WTC11 (cell line): Measurements from ENCODE around the gene DUOX2. TPM values are rescaled to one million over a fixed set of nuclear protein-coding genes. Genes with fewer than 3 reads are reported as not detected.
A peak's percentile ranks its signal among the peaks of the same experiment; 100 is the strongest.

Experiments
- ATAC-seq: fragments of 200-7000 bp; cut with Tn5 transposase; 2 replicates; pipeline ENCODE4 v1.10.0; 2021; ENCODE audit warnings: mild to moderate bottlenecking, moderate library complexity
- CTCF ChIA-PET: fragments of 300-600 bp; sonication (Branson Sonifier 250); formaldehyde crosslinking; loops from one replicate; lab custom pipeline; 2021; ENCODE audit warnings: antibody characterized with exemption; lab: Charles Lee
- POLR2A ChIA-PET: fragments of 350-600 bp; sonication (Branson Sonifier 250); formaldehyde crosslinking; loops from one replicate; lab custom pipeline; 2021; ENCODE audit warnings: antibody characterized with exemption; lab: Charles Lee
- DNase-seq: peaks from one replicate; pipeline ENCODE4 v3.0.0; 2021; ENCODE audit warnings: low spot score
- H3K27ac Mint-ChIP-seq: 2 replicates; pipeline ENCODE4 v1.8.0; 2021; ENCODE audit warnings: mixed read lengths
- H3K27me3 Mint-ChIP-seq: 2 replicates; pipeline ENCODE4 v1.8.0; 2021; ENCODE audit warnings: low read depth, mild to moderate bottlenecking, moderate library complexity, mixed read lengths
- H3K36me3 Mint-ChIP-seq: 2 replicates; pipeline ENCODE4 v1.8.0; 2021; ENCODE audit warnings: mixed read lengths
- H3K4me1 Mint-ChIP-seq: 2 replicates; pipeline ENCODE4 v1.8.0; 2022; ENCODE audit warnings: mixed read lengths
- H3K4me3 Mint-ChIP-seq: 2 replicates; pipeline ENCODE4 v1.8.0; 2021; ENCODE audit warnings: mild to moderate bottlenecking, moderate library complexity, mixed read lengths
- H3K9me3 Mint-ChIP-seq: 2 replicates; pipeline ENCODE4 v1.8.0; 2021; ENCODE audit warnings: mixed read lengths
- ATF1 ChIP-seq: sonication (generic); formaldehyde crosslinking; IDR thresholded peaks from 2 replicates; pipeline ENCODE4 v1.8.1; 2023; ENCODE audit warnings: mild to moderate bottlenecking, moderate library complexity, missing genetic modification reagents
- ATF3 ChIP-seq: sonication (generic); formaldehyde crosslinking; conservative IDR thresholded peaks from 2 replicates; pipeline ENCODE4 v1.8.1; 2022; ENCODE audit warnings: mild to moderate bottlenecking, missing genetic modification reagents
- CBFB ChIP-seq: sonication (generic); formaldehyde crosslinking; IDR thresholded peaks from 2 replicates; pipeline ENCODE4 v1.8.1; 2022; ENCODE audit warnings: mild to moderate bottlenecking, low read depth, missing genetic modification reagents
- CDX4 ChIP-seq: fragments of 250-450 bp; sonication (Bioruptor Pico); IDR thresholded peaks from 2 replicates; pipeline ENCODE4 v1.9.0; 2021; ENCODE audit warnings: moderate library complexity, mild to moderate bottlenecking, inconsistent platforms, borderline replicate concordance
- ELF4 ChIP-seq: sonication (generic); formaldehyde crosslinking; IDR thresholded peaks from 2 replicates; pipeline ENCODE4 v1.8.1; 2022; ENCODE audit warnings: low read depth, mild to moderate bottlenecking, moderate library complexity, missing genetic modification reagents
- EMX1 ChIP-seq: fragments of 250-450 bp; sonication (Bioruptor Pico); IDR thresholded peaks from 2 replicates; pipeline ENCODE4 v1.8.0; 2021; ENCODE audit warnings: mild to moderate bottlenecking
- FOXK1 ChIP-seq: sonication (generic); formaldehyde crosslinking; IDR thresholded peaks from 2 replicates; pipeline ENCODE4 v1.8.0; 2022; ENCODE audit warnings: mild to moderate bottlenecking, moderate library complexity, missing genetic modification reagents
- GTF2I ChIP-seq: fragments of 250-450 bp; sonication (Bioruptor Pico); conservative IDR thresholded peaks from 2 replicates; pipeline ENCODE4 v1.4.0; 2021; ENCODE audit warnings: mild to moderate bottlenecking
- JAZF1 ChIP-seq: fragments of 250-450 bp; sonication (Bioruptor Pico); IDR thresholded peaks from 2 replicates; pipeline ENCODE4 v1.9.0; 2021; ENCODE audit warnings: moderate library complexity, mild to moderate bottlenecking, inconsistent platforms
- NFATC4 ChIP-seq: fragments of 250-450 bp; sonication (Bioruptor Pico); IDR thresholded peaks from 2 replicates; pipeline ENCODE4 v1.9.0; 2021; ENCODE audit warnings: mild to moderate bottlenecking
- NFE2L1 ChIP-seq: sonication (generic); formaldehyde crosslinking; IDR thresholded peaks from 2 replicates; pipeline ENCODE4 v1.8.1; 2023; ENCODE audit warnings: missing genetic modification reagents
- NR1H2 ChIP-seq: sonication (generic); formaldehyde crosslinking; IDR thresholded peaks from 2 replicates; pipeline ENCODE4 v1.9.0; 2021; ENCODE audit warnings: mild to moderate bottlenecking, moderate library complexity, missing genetic modification reagents
- SP1 ChIP-seq: sonication (generic); formaldehyde crosslinking; conservative IDR thresholded peaks from 2 replicates; pipeline ENCODE4 v1.8.1; 2022; ENCODE audit warnings: missing genetic modification reagents
- TEAD1 ChIP-seq: sonication (generic); formaldehyde crosslinking; IDR thresholded peaks from 2 replicates; pipeline ENCODE4 v1.8.0; 2022; ENCODE audit warnings: mild to moderate bottlenecking, missing genetic modification reagents
- TEAD4 ChIP-seq: sonication (generic); formaldehyde crosslinking; IDR thresholded peaks from 2 replicates; pipeline ENCODE4 v1.8.0; 2022; ENCODE audit warnings: mild to moderate bottlenecking, missing genetic modification reagents
- ZNF281 ChIP-seq: sonication (generic); formaldehyde crosslinking; IDR thresholded peaks from 2 replicates; pipeline ENCODE4 v1.8.0; 2023; ENCODE audit warnings: mild to moderate bottlenecking, missing genetic modification reagents
- ZNF317 ChIP-seq: sonication (generic); formaldehyde crosslinking; IDR thresholded peaks from 2 replicates; pipeline ENCODE4 v1.8.1; 2023; ENCODE audit warnings: low read depth, mild to moderate bottlenecking, moderate library complexity, missing genetic modification reagents, borderline replicate concordance
- ZNF423 ChIP-seq: fragments of 250-450 bp; sonication (Bioruptor Pico); IDR thresholded peaks from 2 replicates; pipeline ENCODE4 v2.1.2; 2022; ENCODE audit warnings: mild to moderate bottlenecking, moderate library complexity
- ZNF671 ChIP-seq: fragments of 250-450 bp; sonication (Bioruptor Pico); IDR thresholded peaks from 2 replicates; pipeline ENCODE4 v1.8.0; 2021; ENCODE audit warnings: mild to moderate bottlenecking
- total RNA-seq: library from RNA; stranded (reverse); gene quantifications from 3 replicates; pipeline ENCODE4 v1.2.3, GENCODE V29; 2021
- TF ChIP-seq, protein P1 (sequence below): sonication (generic); formaldehyde crosslinking; IDR thresholded peaks from 2 replicates; pipeline ENCODE4 v1.8.0; 2022; ENCODE audit warnings: mild to moderate bottlenecking, missing genetic modification reagents
- TF ChIP-seq, protein P2 (sequence below): sonication (generic); formaldehyde crosslinking; IDR thresholded peaks from 2 replicates; pipeline ENCODE4 v1.8.1; 2022; ENCODE audit warnings: low read depth, missing genetic modification reagents, borderline replicate concordance
- TF ChIP-seq, protein P3 (sequence below): sonication (generic); formaldehyde crosslinking; IDR thresholded peaks from 2 replicates; pipeline ENCODE4 v1.8.1; 2023; ENCODE audit warnings: mild to moderate bottlenecking, missing genetic modification reagents
- TF ChIP-seq, protein P4 (sequence below): fragments of 250-450 bp; sonication (Bioruptor Pico); IDR thresholded peaks from 2 replicates; pipeline ENCODE4 v2.1.2; 2022; ENCODE audit warnings: mild to moderate bottlenecking, moderate library complexity

The DUOX2 gene
- total RNA-seq, 1 experiment from 2014 or later, result 0.13 TPM

- no peak for TF ChIP-seq ZNF317 (CRISPR knock-in tag)
- TF ChIP-seq, all 79 proteins: peak for 0
Measured at GRCh38 chr15:45113380-45113990, 487 bp downstream of the DUOX2 start (continued).

GRCh38 chr15:45112591-45113379, 1.2 kb downstream of the DUOX2 start:
- TF ChIP-seq JAZF1 (CRISPR knock-in tag), result no peak
- no peak for TF ChIP-seq ELF4 (CRISPR knock-in tag)
- TF ChIP-seq CBFB (CRISPR knock-in tag), result no peak
- no peak for TF ChIP-seq NFATC4 (CRISPR knock-in tag)
- no peak for TF ChIP-seq EMX1 (CRISPR knock-in tag)
- TF ChIP-seq ATF1 (CRISPR knock-in tag), result no peak
- TF ChIP-seq ZNF423 (CRISPR knock-in tag), result no peak
- Mint-ChIP-seq H3K4me1 (peaks cover 41% of the 10 kb centered on the region), H3K27ac (no peak overlapping the region), H3K4me3 (peak overlapping the region; percentile 64), H3K36me3 (no peaks in the 10 kb centered on the region), H3K27me3 (peaks cover 96% of the 10 kb centered on the region), H3K9me3 (no peaks in the 10 kb centered on the region)
- ChIA-PET CTCF (interaction anchor here (0.9 to 8.3 kb wide), 8 partner anchors 11 to 424 kb away, joined by 3 to 231 read pairs (median 4); partner anchors contain the start of genes DUOX1 and DUOXA1), POLR2A (no interaction called here)
- ATAC-seq (peak; percentile 26), DNase-seq (peak; percentile 45)

DNA sequence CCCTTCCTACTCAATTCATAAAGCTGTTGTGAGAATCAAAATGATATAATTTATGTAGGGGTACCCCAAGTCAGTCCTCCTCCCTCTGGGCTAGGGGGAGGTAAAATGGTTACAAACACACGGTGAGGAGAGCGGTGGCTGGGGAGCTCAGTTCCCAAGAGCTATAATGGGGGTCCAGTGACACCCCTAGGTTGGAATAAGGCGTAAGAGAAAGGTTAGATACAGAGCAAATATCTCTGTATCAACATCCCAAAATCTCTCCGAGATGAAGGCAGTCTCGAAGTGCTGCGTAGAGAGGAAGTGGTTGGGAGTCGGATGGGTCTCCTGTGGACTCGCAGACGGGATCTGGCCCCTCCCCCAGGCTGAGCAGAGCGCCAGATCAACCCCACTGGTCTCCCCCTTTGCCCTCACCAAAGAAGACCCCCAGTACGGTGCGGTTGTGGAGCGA, 1.8 kb downstream of the DUOX2 start:
- peak; percentile 4 for ATAC-seq
- ChIA-PET CTCF (interaction anchor here (0.9 to 8.3 kb wide), 3 partner anchors 19 to 141 kb away, joined by 3 to 231 read pairs (median 6); partner anchors contain the start of genes DUOX1 and DUOXA1), POLR2A (interaction anchor here (0.6 kb wide), 1 partner anchor 12 kb away, joined by 3 read pairs; no protein-coding TSS in a partner anchor)
- Mint-ChIP-seq H3K4me1 (peaks cover 35% of the 10 kb centered on the region), H3K36me3 (no peaks in the 10 kb centered on the region), H3K27ac (no peak overlapping the region), H3K27me3 (peaks cover 91% of the 10 kb centered on the region), H3K9me3 (no peaks in the 10 kb centered on the region), H3K4me3 (peak overlapping the region; percentile 64)
- no peak for DNase-seq
- no peak for TF ChIP-seq CDX4 (CRISPR knock-in tag)
- no peak for TF ChIP-seq TEAD1 (CRISPR knock-in tag)
- TF ChIP-seq FOXK1 (CRISPR knock-in tag), result no peak
- TF ChIP-seq, protein P1, sequence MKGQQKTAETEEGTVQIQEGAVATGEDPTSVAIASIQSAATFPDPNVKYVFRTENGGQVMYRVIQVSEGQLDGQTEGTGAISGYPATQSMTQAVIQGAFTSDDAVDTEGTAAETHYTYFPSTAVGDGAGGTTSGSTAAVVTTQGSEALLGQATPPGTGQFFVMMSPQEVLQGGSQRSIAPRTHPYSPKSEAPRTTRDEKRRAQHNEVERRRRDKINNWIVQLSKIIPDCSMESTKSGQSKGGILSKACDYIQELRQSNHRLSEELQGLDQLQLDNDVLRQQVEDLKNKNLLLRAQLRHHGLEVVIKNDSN (CRISPR knock-in tag), result no peak
- TF ChIP-seq, protein P2, sequence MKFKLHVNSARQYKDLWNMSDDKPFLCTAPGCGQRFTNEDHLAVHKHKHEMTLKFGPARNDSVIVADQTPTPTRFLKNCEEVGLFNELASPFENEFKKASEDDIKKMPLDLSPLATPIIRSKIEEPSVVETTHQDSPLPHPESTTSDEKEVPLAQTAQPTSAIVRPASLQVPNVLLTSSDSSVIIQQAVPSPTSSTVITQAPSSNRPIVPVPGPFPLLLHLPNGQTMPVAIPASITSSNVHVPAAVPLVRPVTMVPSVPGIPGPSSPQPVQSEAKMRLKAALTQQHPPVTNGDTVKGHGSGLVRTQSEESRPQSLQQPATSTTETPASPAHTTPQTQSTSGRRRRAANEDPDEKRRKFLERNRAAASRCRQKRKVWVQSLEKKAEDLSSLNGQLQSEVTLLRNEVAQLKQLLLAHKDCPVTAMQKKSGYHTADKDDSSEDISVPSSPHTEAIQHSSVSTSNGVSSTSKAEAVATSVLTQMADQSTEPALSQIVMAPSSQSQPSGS (CRISPR knock-in tag), result no peak
- TF ChIP-seq ZNF317 (CRISPR knock-in tag), result no peak
- no peak for TF ChIP-seq SP1
- TF ChIP-seq NFE2L1 (CRISPR knock-in tag), result no peak
- no peak for TF ChIP-seq NR1H2 (CRISPR knock-in tag)
- no peak for TF ChIP-seq ATF3
- TF ChIP-seq GTF2I (CRISPR knock-in tag), result no peak
- no peak for TF ChIP-seq TEAD4 (CRISPR knock-in tag)
- TF ChIP-seq ZNF281, result no peak
- TF ChIP-seq, protein P3, sequence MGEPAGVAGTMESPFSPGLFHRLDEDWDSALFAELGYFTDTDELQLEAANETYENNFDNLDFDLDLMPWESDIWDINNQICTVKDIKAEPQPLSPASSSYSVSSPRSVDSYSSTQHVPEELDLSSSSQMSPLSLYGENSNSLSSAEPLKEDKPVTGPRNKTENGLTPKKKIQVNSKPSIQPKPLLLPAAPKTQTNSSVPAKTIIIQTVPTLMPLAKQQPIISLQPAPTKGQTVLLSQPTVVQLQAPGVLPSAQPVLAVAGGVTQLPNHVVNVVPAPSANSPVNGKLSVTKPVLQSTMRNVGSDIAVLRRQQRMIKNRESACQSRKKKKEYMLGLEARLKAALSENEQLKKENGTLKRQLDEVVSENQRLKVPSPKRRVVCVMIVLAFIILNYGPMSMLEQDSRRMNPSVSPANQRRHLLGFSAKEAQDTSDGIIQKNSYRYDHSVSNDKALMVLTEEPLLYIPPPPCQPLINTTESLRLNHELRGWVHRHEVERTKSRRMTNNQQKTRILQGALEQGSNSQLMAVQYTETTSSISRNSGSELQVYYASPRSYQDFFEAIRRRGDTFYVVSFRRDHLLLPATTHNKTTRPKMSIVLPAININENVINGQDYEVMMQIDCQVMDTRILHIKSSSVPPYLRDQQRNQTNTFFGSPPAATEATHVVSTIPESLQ (CRISPR knock-in tag), result no peak
- TF ChIP-seq, protein P4, sequence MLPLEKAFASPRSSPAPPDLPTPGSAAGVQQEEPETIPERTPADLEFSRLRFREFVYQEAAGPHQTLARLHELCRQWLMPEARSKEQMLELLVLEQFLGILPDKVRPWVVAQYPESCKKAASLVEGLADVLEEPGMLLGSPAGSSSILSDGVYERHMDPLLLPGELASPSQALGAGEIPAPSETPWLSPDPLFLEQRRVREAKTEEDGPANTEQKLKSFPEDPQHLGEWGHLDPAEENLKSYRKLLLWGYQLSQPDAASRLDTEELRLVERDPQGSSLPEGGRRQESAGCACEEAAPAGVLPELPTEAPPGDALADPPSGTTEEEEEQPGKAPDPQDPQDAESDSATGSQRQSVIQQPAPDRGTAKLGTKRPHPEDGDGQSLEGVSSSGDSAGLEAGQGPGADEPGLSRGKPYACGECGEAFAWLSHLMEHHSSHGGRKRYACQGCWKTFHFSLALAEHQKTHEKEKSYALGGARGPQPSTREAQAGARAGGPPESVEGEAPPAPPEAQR, result no peak
- TF ChIP-seq ZNF671 (CRISPR knock-in tag), result no peak
